SKM-1 (cell line): Measurements from ENCODE around the gene AKAP17A.
A peak's percentile ranks its signal among the peaks of the same experiment; 100 is the strongest.

Experiments
- DNase-seq: peaks from one replicate; lab custom pipeline; 2025; ENCODE audit not compliant: unreplicated experiment; lab: John Stamatoyannopoulos, UW

Gene AKAP17A

DNA sequence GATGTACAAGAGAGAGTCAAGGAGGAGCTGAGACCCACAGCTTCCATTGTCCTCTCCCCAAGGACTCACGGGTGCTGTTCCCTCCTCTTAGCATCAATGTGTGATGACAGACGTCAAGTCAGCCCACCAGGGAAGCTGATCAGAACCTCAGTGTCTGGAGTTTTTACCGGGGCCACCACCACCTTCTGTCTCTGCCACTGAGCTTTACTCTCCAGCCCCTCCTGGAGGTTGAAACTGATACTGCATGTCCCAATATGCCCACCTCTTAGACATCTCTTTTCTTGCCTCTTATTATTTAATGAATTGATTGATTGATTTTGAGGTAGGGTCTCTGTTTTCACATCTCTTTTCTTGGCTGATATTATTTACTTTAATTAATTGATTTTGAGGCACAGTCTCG lies 10.3 kb upstream of the AKAP17A start:
- peak; percentile 70 for DNase-seq

GRCh38 chrX:1582686-1583437 lies 8.5 kb upstream of the AKAP17A start:
- DNase-seq: peak; percentile 52

DNA sequence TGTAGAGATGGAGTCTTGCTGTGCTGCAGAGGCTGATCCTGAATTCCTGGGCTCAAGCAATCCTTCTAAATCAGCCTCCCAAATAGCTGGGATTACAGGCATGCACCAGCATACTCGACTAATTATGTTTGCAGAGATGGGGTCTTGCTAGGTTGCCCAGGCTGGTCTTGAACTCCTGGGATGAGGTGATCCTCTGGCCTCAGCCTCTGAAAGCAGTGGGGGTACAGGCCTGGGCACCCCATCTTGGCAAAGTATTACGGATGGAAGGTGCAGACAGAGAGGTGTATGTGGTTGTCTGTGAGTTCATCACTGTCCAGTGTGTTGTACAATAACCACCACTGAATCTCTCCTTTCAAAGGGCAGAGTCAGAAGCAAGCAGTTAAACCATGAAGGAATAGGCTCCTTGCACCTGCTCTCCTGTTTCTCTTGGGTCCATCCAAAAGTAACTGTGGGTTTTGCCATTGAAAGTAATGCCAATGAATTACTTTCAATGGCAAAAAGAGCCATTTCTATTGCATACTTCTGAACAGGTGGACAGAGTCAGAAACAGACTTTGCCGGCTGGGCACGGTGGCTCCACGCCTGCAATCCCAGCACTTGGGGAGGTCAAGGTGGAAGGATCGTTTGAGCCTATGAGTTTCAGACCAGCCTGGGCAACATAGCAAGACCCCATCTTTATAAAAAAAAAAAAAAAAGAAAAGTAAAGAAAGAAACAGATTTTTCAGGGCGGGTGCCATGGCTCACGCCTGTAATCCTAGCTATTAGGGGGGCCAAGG lies 7.0 kb upstream of the AKAP17A start:
- no peak for DNase-seq

- no peak for DNase-seq
These were observed 4.2 kb upstream of the AKAP17A start for GRCh38 chrX:1587161-1587560.

DNA sequence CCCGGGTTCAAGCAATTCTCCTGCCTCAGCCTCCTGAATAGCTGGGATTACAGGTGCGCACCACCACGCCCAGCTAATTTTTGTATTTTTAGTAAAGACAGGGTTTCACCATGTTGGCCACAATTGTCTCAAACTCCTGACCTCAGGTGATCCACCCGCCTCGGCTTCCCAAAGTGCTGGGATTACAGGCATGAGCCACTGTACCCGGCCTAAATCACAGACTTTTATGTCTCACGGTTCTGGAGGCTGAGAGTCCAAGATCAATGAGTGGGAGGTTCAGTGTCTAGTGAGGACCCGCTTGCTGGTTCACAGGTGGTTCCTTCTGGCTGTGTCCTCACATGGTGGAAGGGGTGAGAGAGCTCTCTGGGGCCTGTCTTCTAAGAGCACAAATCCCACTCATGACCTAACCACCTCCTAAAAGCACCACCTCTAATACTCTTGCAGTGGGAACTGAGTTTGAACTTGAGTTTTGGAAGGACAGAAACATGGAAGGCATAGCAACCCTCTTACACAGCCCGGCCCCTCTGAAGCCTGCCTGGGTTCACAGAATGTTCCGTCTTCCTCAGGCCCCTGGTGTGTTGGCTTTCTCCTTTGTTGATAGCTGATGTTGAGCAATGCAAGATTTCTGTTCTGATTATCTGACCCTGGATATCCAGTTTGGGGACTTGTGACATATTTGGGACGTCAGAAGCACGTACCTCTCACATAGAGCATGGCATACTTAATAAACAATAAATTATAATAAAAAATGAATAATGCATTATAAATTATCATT lies 1.9 kb upstream of the AKAP17A start:
- DNase-seq: no peak

DNA sequence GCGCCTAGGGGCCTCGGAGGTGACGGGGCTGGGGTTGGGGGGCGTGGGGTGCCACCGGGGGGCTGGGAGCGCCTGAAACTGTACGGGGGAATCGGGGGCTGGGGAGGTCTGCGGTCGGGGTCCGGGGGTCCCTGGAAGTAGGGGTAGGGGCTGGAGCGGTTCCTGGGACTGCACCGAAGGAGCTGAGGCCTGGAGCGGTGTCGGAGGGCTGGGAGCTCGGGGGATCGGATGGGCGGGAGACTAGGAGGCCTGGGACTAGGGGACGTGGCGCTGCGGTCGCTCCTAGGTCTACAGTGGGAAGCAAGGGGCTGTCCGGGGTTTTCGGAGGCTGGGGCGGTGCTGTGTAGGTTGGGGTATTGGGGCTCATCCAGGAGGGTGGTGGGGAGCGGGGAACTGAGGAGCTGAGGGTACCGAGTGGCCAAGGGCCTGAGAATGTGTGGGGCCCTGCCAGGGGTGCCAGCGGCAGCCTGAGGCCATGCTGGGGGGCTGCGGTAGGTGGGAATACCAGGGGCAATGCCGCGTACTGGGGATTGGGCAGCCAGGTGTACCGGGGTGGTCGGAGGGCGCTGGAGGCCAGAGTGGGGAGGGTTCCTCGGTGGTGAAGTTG lies 562 bp downstream of the AKAP17A start:
- no peak for DNase-seq

GRCh38 chrX:1592470-1593142 lies 1.2 kb downstream of the AKAP17A start:
- DNase-seq: peak; percentile 52

DNA sequence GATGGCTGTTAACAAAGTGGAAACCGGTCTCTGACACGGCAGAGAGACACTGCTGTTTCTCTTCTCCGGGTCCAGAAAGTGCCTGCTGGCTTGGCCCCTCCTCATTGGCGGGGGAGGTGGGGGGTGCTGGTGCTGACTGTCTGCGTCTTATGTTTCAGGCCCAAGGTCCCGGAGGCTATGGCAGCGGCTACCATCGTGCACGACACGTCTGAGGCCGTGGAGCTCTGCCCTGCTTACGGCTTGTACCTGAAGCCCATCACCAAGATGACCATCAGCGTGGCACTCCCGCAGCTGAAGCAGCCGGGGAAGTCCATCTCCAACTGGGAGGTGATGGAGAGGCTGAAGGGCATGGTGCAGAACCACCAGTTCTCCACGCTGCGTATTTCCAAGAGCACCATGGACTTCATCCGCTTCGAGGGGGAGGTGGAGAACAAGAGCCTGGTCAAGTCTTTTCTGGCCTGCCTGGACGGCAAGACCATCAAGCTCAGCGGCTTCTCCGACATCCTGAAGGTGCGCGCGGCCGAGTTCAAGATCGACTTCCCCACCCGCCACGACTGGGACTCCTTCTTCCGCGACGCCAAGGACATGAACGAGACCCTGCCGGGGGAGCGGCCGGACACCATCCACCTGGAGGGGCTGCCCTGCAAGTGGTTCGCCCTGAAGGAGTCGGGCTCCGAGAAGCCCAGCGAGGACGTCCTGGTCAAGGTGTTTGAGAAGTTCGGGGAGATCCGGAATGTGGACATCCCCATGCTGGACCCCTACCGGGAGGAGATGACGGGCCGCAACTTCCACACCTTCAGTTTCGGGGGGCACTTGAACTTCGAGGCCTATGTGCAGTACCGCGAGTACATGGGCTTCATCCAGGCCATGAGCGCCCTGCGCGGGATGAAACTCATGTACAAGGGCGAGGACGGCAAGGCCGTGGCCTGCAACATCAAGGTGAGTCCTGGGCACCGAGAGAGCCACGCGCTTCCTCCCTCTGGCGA lies 2.2 kb downstream of the AKAP17A start:
- no peak for DNase-seq

- no peak for DNase-seq
These were observed 4.3 kb downstream of the AKAP17A start for GRCh38 chrX:1595711-1596060.

DNA sequence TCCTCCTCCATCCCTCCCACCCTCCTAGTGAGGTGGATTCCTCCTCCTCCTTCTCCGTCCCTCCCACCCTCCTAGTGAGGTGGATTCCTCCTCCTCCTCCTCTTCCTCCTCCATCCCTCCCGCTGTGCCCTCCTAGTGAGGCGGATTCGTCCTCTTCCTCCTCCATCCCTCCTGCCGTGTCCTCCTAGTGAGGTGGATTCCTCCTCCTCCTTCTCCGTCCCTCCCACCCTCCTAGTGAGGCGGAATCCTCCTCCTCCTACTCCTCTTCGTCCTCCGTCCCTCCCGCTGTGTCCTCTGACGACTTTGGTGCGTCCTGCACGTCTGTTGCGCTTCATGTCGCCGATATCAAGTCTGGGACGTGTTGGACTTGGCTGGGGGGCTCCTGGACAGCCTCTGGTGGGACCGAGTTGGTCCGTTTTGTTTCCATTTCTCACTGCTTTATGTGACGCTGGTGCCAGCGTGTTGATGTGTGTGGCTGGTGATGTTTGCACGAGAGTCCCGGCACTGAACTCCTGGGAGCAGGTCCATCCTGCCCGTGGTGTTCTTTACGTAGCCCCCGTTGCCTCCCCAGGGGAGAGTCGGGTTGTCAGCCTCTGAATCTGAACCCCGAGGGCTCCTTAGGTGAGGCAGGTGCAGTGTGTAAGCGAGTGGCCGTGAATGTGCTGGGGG lies 5.4 kb downstream of the AKAP17A start:
- DNase-seq: no peak

DNA sequence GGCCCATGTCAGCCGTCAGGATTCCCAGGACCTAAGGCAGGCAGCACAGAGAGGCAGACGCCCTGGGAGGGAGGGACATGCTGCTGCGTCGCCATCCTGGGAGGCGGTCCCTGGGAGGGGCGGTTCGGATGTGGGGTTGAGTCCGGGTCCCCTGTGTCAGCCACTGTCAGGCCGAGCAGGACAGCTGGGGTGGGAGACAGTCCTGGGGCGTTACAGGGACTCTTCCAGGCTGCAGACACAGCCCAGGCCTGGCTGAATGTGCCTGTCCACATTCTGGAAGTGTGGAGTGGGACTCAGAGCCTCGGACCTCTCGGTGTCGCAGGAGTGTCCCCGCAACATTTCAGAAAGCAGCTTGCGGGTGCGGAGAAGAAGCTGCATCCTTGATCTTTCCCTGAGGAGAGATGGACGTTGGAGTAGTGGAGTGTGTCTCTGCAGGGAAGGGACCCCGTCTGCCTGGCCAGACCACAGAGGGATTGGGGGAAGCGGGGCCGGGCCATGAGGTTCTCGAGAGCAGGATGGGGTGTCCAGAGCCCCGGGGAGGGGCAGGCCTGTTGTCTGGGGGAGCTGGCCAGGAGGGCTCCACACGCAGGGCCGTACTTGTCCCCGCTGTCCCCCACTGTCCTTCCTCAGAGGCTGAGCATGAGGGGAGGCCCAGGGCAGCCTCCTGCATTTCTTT lies 6.1 kb downstream of the AKAP17A start:
- no peak for DNase-seq

DNA sequence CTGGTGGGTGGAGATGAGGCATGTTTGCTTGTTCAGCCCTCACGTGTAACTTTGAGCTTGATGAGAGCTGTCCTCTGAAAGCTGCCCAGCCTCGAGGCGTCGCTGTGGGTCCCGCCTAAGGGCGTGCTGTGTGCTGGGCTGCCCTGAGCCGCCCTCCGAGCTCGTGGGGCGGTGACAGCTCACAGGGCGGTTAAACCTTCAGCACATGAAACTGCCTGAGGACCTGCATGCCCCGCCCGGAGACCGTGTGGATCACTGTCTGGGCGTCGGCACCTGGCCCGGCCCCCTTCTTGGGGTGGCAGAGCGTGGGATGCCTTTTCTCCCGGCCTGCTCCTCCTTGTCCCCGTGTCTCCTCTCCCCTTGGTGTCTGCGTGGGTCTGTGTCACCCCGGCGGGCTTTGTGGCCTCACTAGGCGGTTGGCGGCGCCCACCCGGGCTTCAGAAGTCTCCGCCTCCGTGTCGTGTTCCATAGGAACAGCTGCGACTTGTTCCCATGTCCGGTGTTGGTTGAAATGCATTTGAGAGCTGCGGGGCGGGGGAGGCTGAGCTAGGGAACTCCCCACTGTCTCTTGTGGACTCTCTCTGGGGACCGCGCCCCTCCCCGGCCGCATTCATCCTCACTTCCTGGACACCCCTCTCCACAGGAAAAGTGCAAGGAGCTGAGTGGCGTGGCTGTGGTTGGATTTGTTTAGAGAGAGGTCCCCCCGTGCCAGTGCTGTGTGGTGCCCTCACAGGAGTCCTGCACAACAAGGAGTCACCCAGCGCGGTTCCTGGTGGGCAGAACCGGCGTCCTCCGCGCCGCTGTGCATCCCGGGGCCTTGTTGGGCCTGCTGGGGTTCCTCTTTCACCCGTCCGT lies 6.8 kb downstream of the AKAP17A start:
- DNase-seq: no peak

DNA sequence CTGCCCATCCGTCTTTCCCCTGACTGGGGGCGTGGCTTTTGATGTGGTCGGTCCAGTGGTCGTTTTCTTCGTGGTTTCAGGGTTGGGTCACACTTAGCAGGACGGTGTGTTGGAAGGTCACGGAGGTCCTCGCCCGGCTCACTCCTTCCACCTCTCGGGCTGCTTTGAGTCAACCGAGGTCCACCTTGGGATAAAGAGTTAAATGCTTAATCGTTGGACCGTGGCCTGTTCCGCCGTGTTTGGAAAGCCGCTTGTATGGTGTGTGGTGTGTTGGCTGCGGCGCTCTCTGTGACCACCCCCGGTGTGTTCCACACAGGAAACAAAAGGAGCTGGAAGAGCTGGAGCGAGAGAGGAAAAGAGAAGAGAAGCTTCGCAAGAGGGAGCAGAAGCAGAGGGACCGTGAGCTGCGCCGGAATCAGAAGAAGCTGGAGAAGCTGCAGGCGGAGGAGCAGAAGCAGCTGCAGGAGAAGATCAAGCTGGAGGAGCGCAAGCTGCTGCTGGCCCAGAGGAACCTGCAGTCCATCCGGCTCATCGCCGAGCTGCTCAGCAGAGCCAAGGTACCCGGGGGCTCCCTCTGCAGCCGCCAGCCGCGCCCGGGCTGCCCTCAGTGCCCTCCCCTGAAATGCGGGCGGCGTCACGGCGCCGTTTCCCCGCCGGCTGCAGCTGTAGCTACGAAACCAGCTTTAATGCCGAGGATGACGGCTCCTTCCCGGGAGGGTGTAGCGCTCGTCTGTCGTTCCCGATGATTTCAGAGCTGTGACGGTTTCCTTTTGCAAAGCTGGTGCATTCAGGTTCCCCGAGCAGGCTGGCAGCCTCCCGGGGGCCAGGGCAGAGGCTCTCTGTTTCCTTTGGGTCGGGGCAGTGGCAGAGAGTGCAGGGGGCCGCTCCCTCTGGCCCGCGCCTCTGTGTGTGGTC lies 7.7 kb downstream of the AKAP17A start:
- DNase-seq: no peak

GRCh38 chrX:1599791-1600405 lies 8.5 kb downstream of the AKAP17A start:
- no peak for DNase-seq

GRCh38 chrX:1600406-1601050 lies 9.1 kb downstream of the AKAP17A start:
- no peak for DNase-seq
